Memory B cell (primary cell): Measurements from ENCODE around the gene PTN.
"Not testable (repeated sequence)": the region's sequence is repeated elsewhere in the genome, so short reads cannot be mapped to it uniquely, and the experiment has no call there.

Source experiments
- ATAC-seq: fragments of 150-1000 bp; cut with Tn5 transposase; 2 replicates; pipeline ENCODE4 v1.10.0; 2021; ENCODE audit warnings: low read depth, mild to moderate bottlenecking, moderate library complexity
- DNase-seq, 2 donors: peaks; one replicate each; pipeline ENCODE4 v3.0.0; 2022; ENCODE audit warnings: low spot score in 2 of 2
- H3K27ac Mint-ChIP-seq: one replicate; pipeline ENCODE4 v1.8.0; 2022; ENCODE audit warnings: mild to moderate bottlenecking, moderate library complexity, mixed read lengths
- H3K27me3 Mint-ChIP-seq: one replicate; pipeline ENCODE4 v1.8.0; 2022; ENCODE audit warnings: mixed read lengths
- H3K36me3 Mint-ChIP-seq: one replicate; pipeline ENCODE4 v1.8.0; 2022; ENCODE audit warnings: mild to moderate bottlenecking, mixed read lengths
- H3K4me1 Mint-ChIP-seq: one replicate; pipeline ENCODE4 v1.8.0; 2022; ENCODE audit warnings: mixed read lengths
- H3K4me3 Mint-ChIP-seq: one replicate; pipeline ENCODE4 v1.8.0; 2022; ENCODE audit warnings: mild to moderate bottlenecking, moderate library complexity, mixed read lengths
- H3K9me3 Mint-ChIP-seq: one replicate; pipeline ENCODE4 v1.8.0; 2022; ENCODE audit warnings: mixed read lengths

The PTN gene

GRCh38 chr7:137213744-137214143 is 129.8 kb downstream of the PTN start:
- ATAC-seq (no peak), DNase-seq (no peak)
- Mint-ChIP-seq H3K9me3 (peaks cover 3% of the 10 kb centered on the region), H3K4me1 (no peaks in the 10 kb centered on the region), H3K27me3 (no peaks in the 10 kb centered on the region), H3K4me3 (no peak overlapping the region), H3K27ac (no peak overlapping the region), H3K36me3 (no peaks in the 10 kb centered on the region)

- DNase-seq (no peak), ATAC-seq (no peak)
- H3K27ac Mint-ChIP-seq: no peak overlapping the region
- H3K9me3 Mint-ChIP-seq: peaks cover 10% of the 10 kb centered on the region
- no peaks in the 10 kb centered on the region for H3K4me1 Mint-ChIP-seq
- no peaks in the 10 kb centered on the region for H3K36me3 Mint-ChIP-seq
- H3K4me3 Mint-ChIP-seq: no peak overlapping the region
- no peaks in the 10 kb centered on the region for H3K27me3 Mint-ChIP-seq
These were observed 134.2 kb downstream of the PTN start for GRCh38 chr7:137209151-137209817.

GRCh38 chr7:137206770-137207169 is 136.8 kb downstream of the PTN start:
- no peaks in the 10 kb centered on the region for H3K27me3 Mint-ChIP-seq
- no peaks in the 10 kb centered on the region for H3K36me3 Mint-ChIP-seq
- DNase-seq: no peak
- H3K4me1 Mint-ChIP-seq: no peaks in the 10 kb centered on the region
- no peak overlapping the region for H3K4me3 Mint-ChIP-seq
- H3K27ac Mint-ChIP-seq: no peak overlapping the region
- peaks cover 10% of the 10 kb centered on the region for H3K9me3 Mint-ChIP-seq
- no peak for ATAC-seq

- Mint-ChIP-seq H3K27ac (no peak overlapping the region), H3K4me3 (no peak overlapping the region), H3K9me3 (peaks cover 10% of the 10 kb centered on the region), H3K4me1 (no peaks in the 10 kb centered on the region), H3K36me3 (no peaks in the 10 kb centered on the region), H3K27me3 (no peaks in the 10 kb centered on the region)
- ATAC-seq (no peak), DNase-seq (no peak)
These were observed 139.3 kb downstream of the PTN start for GRCh38 chr7:137204246-137204645.

- Mint-ChIP-seq H3K4me1 (no peaks in the 10 kb centered on the region), H3K9me3 (peaks cover 10% of the 10 kb centered on the region), H3K27me3 (no peaks in the 10 kb centered on the region)
These were observed 140.2 kb downstream of the PTN start for GRCh38 chr7:137203351-137203750.

GRCh38 chr7:137196648-137197047 is 146.9 kb downstream of the PTN start:
- H3K4me1 Mint-ChIP-seq: no peaks in the 10 kb centered on the region
- no peak overlapping the region for H3K4me3 Mint-ChIP-seq

More at GRCh38 chr7:137203351-137203750, 140.2 kb downstream of the PTN start:
- ATAC-seq (no peak), DNase-seq (no peak)
- Mint-ChIP-seq H3K36me3 (no peaks in the 10 kb centered on the region), H3K4me3 (no peak overlapping the region), H3K27ac (no peak overlapping the region)

GRCh38 chr7:137195996-137196395 is 147.5 kb downstream of the PTN start:
- H3K27ac Mint-ChIP-seq: no peak overlapping the region
- no peaks in the 10 kb centered on the region for H3K36me3 Mint-ChIP-seq
- H3K9me3 Mint-ChIP-seq: no peaks in the 10 kb centered on the region
- no peaks in the 10 kb centered on the region for H3K27me3 Mint-ChIP-seq
- H3K4me3 Mint-ChIP-seq: no peak overlapping the region
- no peaks in the 10 kb centered on the region for H3K4me1 Mint-ChIP-seq
- ATAC-seq (no peak), DNase-seq (no peak)

More at GRCh38 chr7:137196648-137197047, 146.9 kb downstream of the PTN start:
- Mint-ChIP-seq H3K27me3 (no peaks in the 10 kb centered on the region), H3K27ac (no peak overlapping the region), H3K36me3 (no peaks in the 10 kb centered on the region), H3K9me3 (no peaks in the 10 kb centered on the region)
- no peak for ATAC-seq
- no peak for DNase-seq

GRCh38 chr7:137181619-137182018 is 161.9 kb downstream of the PTN start:
- H3K4me1 Mint-ChIP-seq, DNase-seq, H3K27ac Mint-ChIP-seq, H3K36me3 Mint-ChIP-seq, H3K4me3 Mint-ChIP-seq, H3K27me3 Mint-ChIP-seq, H3K9me3 Mint-ChIP-seq, ATAC-seq: not testable (repeated sequence)
